ENCODE results near the gene SGCD. TPM values are rescaled to one million over a fixed set of nuclear protein-coding genes. Genes with fewer than 3 reads are reported as not detected.

Gene SGCD
- total RNA-seq, 2 donors from 2014 or later = 0.14 TPM; not detected in 1

DNA sequence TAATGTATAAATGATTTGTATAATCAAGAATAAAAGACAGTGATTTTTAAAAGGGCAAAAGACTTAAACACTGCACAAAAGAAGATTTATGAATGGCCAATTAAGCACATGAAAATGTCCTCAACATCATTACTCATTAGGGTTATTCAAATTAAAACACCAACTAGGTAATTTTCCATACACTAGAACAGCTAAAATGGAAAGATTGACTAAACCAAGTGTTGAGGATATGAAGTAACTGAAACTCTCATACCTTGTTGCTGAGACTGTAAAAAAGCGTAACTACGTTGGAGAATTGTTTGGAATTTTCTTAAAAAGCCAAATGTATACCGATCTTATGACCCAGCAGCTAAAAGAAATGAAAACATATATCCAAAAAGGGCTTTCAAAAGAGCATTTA, 144.9 kb downstream of the SGCD start:
- peak in 1 of 2 donors; percentile 73 for ATAC-seq
- no peaks in the 10 kb centered on the region for H3K36me3 Mint-ChIP-seq
- no peak for DNase-seq (ENCODE audit: low spot score in 2 of 2)
- no peak overlapping the region for H3K27ac Mint-ChIP-seq
- no peaks in the 10 kb centered on the region for H3K9me3 Mint-ChIP-seq

DNA sequence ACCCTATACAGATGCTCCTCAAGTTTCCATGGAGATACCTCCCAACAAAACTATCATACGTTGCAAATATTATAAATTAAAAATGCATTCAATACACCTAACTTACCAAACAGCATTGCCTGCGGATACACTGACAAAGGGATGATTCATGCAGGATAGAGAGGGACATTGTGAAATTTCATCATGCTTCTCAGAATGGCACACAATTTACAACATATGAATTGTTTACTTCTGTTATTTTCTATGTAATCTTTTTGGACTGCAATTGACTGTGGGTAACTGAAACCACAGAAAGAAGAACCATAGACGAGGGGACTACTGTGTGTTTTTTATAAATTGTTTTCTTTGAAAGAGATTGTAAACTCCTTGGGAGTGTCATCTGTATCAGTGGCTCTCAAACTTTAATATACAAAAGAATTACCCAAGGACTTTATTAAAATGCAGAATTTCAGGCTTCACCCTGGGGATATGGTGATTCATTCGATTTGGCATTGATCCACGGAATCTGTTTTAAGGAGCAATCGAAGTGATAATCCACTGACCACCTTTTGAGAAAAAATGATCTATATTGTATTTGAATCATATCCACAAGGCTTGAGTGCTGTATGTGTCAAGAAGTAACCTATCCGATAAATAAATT, 146.4 kb downstream of the SGCD start:
- ATAC-seq (peak in 1 of 2 donors; percentile 60), DNase-seq (ENCODE audit: low spot score in 2 of 2) (no peak)
- Mint-ChIP-seq H3K36me3 (no peaks in the 10 kb centered on the region), H3K9me3 (no peaks in the 10 kb centered on the region), H3K27ac (no peak overlapping the region)

DNA sequence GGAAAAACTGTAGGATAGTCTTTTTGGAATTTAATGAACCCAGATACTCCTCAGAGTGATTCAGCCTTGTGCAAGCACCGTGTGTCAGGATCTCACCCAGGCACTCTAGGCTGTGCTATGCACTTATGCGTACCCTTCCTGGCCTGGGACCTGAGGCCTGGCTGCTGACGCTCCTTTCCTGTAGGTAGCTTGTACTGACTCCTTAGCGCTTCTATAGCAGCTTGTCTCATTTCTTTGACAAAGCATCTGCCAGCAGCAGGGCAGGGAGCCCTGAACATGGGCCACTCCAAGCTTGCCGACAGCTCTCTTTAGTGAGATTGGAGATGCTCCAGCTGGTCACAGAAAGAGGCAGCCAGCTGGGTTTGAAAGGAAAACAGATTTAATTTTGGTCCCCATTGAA, 147.3 kb downstream of the SGCD start:
- ATAC-seq (no peak), DNase-seq (ENCODE audit: low spot score in 2 of 2) (no peak)
- Mint-ChIP-seq H3K27ac (no peak overlapping the region), H3K36me3 (no peaks in the 10 kb centered on the region), H3K9me3 (no peaks in the 10 kb centered on the region)

DNA sequence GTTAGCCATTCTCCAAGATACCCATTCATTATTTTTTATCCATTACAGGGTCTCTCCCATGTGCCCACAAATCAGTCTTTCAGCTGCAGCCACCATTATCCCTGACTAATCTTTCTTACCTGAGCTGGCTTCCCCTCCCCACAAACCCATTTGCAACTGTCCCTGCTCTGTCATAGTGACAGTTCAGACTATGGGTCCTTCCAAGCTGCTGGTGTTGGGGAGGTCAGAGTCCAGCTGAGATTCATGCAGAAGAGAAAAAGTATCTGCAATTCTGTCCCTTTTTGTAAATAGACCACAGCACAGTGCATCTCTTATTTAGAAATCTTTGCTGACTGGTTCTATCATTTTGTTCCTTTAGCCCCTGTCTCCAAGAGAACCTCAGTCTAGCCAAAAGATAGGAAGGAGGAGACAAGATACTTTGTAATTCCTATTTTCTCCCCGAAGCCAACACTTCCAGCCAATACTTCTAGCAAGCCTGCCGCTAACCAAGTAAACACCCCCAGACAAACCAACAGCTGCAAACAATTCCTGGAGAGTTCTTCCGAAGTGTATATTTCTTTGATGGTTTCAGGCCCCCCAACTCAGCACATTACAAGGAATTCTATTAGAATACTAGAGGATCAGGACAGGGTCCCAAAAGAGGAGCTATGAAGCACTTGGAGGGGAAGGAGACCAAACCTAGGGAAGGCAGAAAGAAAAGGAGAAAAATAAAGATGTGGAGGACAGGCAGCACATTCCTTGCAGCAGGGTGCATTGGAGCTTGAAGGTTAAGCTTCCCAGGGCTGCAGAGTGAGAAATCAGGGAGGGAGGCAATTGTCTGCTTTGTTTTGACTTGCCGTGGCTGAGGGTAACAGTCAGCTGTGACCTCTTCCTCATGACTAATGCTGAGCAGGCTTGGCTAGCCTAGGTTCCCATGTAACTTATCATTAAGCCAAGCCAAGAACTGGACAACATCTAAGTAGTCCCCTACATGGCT, 148.5 kb downstream of the SGCD start:
- Mint-ChIP-seq H3K27ac (no peak overlapping the region), H3K36me3 (no peaks in the 10 kb centered on the region), H3K9me3 (no peaks in the 10 kb centered on the region)
- ATAC-seq (no peak), DNase-seq (ENCODE audit: low spot score in 2 of 2) (no peak)

DNA sequence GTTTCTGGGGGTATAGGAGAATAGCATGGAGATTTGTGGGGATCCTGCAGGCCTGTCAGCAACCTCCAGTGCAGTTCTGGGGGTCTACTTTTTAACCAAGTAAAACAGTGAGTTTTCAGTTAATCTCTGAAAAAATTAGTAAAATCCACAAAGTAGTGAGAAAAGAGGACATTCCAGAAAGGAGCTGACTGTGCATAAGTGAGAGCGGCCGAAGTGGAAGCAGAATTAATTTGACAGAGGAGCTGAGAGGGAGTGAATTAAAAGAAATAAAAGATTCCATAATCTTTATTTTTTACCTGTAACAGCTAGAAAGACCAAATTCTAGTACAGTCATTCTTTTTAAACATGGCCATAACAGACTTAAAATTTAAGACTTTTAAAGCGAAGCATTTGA, 149.2 kb downstream of the SGCD start:
- ATAC-seq (no peak), DNase-seq (ENCODE audit: low spot score in 2 of 2) (no peak)
- no peak overlapping the region for H3K27ac Mint-ChIP-seq
- no peaks in the 10 kb centered on the region for H3K9me3 Mint-ChIP-seq
- H3K36me3 Mint-ChIP-seq = no peaks in the 10 kb centered on the region

DNA sequence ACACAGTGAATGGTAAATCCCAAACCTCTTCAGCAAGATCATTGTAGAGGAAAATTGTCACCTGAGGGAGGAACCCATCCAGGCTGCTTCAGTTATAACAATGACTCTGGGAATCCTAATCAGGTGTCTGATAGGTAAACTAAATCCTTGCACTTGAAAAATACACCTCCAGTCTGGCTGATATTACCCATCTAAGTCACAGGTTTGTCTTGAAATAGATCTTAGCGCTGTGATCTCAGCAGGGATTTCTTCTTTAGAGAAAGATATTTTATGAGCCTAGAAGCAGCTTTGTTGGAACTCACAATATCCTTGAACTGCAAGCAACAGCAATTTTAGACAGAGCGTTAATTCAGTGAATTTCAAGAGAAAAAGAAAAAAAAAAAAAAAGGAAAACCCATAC, 149.7 kb downstream of the SGCD start:
- Mint-ChIP-seq H3K36me3 (no peaks in the 10 kb centered on the region), H3K27ac (no peak overlapping the region), H3K9me3 (no peaks in the 10 kb centered on the region)
- DNase-seq (ENCODE audit: low spot score in 2 of 2) (no peak), ATAC-seq (no peak)

DNA sequence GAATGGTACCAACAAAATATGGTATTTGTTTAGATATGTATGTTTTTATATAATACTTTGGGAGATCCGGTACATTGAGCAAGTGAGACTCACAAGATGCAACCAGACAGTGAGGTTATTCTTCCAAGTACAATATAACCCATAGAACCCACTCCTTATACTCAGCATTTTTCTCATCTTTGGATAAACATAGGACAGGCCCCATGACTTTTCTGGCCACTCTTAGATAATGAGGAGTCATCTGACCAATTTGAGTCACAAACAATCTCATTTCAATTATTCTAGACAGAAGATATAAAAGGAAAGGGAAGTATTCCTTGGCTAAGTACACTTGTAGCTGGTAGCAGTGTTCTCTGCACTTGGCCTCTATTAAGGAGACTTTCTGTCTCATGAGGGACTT, 150.2 kb downstream of the SGCD start:
- ATAC-seq (no peak), DNase-seq (ENCODE audit: low spot score in 2 of 2) (no peak)
- H3K36me3 Mint-ChIP-seq = no peaks in the 10 kb centered on the region
- H3K27ac Mint-ChIP-seq = no peak overlapping the region
- H3K9me3 Mint-ChIP-seq = no peaks in the 10 kb centered on the region

DNA sequence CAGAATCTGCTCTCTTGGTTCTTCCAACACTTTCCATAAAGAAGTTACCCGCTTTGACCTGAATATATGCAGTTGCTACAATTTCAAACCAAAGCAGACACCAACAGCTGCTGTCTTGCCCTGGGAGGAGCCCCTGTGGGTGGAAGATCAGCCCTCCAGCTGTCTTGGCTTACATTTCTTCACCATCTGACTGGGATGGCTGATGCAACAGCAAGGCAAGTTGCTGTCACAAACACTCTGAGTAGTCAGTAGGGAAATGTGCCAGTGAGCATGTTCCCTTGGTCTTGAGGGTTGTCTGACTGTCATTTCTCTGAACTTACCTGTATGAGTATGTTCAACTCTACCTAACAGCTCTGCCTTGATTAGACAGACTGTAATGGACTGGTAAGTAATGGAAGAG, 152.9 kb downstream of the SGCD start:
- ATAC-seq (peak; percentile 64 to 88), DNase-seq (ENCODE audit: low spot score in 2 of 2) (peak in 1 of 2 donors; percentile 10)
- Mint-ChIP-seq H3K36me3 (no peaks in the 10 kb centered on the region), H3K27ac (peak overlapping the region in 1 of 2 donors; percentile 50), H3K9me3 (no peaks in the 10 kb centered on the region)

DNA sequence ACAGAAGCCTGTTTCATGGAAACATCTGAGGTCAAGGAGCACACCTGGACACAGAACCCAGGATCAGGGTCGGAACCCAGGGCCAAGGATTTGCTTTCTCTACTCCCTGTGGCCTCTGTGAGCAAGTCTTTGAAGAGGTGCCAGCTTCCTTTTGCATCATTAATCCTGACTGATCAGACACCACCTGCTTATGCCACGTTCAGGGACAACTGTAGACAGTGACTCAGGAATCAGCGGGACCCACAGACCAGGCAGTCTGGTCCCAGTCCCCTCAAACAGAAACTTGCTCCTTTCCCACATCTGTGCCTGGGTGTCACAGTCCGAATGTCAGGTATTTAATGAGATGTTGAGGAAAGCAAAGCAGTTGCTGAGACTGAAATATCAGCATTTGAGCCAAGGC, 154.8 kb downstream of the SGCD start:
- Mint-ChIP-seq H3K36me3 (peaks cover 0 to 2% of the 10 kb centered on the region in 2 donors), H3K27ac (no peak overlapping the region), H3K9me3 (peaks cover 6 to 7% of the 10 kb centered on the region in 2 donors)
- DNase-seq (ENCODE audit: low spot score in 2 of 2) (no peak), ATAC-seq (no peak)

DNA sequence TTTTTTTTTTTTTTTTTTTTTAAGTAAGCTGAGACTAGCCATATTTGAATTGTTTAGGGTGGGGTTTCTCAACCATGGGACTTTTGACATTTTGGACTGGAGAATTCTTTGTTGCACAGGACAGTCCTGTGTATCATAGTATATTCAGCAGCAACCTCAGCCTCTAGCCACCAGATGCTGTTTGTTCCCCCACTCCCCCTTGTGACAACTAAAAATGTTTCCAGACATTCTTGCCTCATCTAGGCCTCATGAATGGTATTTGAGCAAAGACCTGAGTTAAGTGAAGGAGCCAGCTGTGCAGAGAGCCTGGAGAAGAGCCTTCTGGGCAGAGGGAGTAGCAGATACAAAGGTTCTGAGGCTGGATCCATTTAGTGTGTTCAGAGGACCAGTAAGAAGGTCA, 155.9 kb downstream of the SGCD start:
- no peak for ATAC-seq
- Mint-ChIP-seq H3K9me3 (peaks cover 12 to 13% of the 10 kb centered on the region in 2 donors), H3K27ac (no peak overlapping the region), H3K36me3 (peaks cover 0 to 6% of the 10 kb centered on the region in 2 donors)
- DNase-seq (ENCODE audit: low spot score in 2 of 2) = no peak

DNA sequence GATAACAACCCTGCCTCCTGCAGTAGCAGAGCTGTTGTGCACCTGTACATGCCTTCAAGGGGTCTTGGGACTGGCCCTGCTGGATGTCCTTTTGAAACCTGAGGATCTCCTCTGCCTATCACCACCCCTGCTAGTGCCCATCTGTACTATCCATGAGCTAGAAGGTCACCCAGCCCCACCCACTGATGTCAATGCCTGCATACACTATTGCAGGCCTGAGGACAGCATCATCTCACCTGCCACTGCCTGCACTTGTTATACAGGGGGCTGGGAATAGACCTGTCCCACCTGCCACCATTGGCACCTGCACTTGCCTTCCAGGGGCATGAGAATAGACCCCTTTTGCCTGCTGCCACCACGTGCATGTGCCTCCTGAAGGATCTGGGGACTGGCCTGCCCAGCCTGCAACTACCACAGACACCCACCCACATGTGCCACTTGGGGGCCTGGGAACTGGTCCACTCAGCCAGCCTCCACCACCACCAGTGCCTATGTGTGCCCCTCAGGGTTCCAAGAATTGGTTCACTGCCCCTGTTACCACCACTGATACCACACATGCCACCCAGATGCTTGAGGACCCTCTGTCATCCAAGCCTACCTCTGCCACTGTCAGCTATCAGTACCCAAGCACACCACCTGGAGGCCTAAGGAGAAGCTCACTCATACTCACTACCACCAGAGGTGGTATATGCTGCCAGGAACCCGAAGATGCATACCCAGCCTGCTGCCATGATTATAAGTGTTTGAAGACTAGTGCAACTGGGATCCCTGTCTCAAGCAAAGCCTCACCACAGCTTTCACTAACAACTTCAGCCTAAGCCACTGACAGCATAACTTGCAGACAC, 159.7 kb downstream of the SGCD start:
- Mint-ChIP-seq H3K36me3 (peaks cover 6% of the 10 kb centered on the region in 2 donors), H3K9me3 (peaks cover 19 to 22% of the 10 kb centered on the region in 2 donors), H3K27ac (no peak overlapping the region)
- DNase-seq (ENCODE audit: low spot score in 2 of 2) (no peak), ATAC-seq (no peak)

DNA sequence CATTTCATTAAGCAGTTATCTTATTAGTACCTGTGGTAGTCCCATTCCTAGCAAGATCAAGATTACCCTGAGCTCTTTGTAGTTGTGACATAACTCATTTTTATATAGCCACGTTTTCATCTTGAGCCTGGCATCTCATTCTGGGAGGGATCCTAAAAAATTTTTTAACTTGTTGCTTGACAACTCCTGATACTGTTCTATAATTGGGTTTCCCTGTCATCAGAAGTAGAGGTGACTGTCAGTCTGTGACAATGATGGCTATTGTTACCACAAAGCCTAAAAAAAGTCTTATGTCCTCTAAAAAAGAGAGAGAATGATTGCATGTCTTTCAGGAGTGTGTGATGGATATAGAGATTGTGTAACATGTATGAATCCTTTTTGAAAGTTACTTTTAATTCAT, 164.8 kb downstream of the SGCD start:
- Mint-ChIP-seq H3K36me3 (peaks cover 4 to 6% of the 10 kb centered on the region in 2 donors), H3K9me3 (peaks cover 13 to 15% of the 10 kb centered on the region in 2 donors), H3K27ac (no peak overlapping the region)
- ATAC-seq = no peak
- no peak for DNase-seq (ENCODE audit: low spot score in 2 of 2)

DNA sequence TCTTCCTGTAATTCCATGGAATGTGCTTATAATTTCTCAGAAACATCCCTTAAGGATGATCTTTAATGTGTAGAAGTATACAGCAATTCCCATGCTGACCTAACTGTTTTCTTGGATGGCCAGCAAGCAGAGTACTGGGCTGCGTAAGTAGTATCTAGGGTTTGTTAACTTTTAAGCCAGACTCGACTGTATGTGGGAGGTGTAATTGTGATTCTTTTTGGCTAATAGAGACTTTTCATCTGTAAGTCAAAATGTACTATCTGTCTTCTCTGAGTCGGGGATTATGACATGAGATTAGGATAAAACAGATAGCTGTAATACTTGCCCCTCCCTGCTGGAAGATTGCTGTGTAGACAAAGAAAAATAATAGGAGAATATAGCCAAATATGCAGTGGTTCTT, 169.3 kb downstream of the SGCD start:
- DNase-seq (ENCODE audit: low spot score in 2 of 2) (no peak), ATAC-seq (no peak)
- Mint-ChIP-seq H3K9me3 (no peaks in the 10 kb centered on the region), H3K36me3 (no peaks in the 10 kb centered on the region), H3K27ac (no peak overlapping the region)

DNA sequence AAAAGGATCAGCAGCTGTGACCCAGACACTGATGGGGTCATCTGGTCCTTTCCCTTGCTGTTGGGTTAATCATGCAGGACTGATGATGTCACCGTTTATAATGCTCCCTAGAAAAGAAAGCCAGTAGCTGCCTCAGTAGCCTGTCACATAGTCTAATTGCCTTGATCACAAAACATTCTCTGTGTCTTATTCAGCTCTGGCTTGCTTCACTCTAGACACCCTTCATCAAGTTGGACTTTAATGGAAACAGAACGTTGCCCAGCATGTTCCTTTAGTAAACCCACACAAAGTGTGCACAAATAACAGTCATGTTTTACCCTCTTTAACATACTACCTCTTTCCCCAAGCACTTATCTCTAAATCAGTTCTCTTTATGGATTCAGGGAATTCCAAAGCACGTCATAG, 170.8 kb downstream of the SGCD start:
- ATAC-seq (no peak), DNase-seq (ENCODE audit: low spot score in 2 of 2) (no peak)
- H3K27ac Mint-ChIP-seq = no peak overlapping the region
- H3K36me3 Mint-ChIP-seq = no peaks in the 10 kb centered on the region
- no peaks in the 10 kb centered on the region for H3K9me3 Mint-ChIP-seq

DNA sequence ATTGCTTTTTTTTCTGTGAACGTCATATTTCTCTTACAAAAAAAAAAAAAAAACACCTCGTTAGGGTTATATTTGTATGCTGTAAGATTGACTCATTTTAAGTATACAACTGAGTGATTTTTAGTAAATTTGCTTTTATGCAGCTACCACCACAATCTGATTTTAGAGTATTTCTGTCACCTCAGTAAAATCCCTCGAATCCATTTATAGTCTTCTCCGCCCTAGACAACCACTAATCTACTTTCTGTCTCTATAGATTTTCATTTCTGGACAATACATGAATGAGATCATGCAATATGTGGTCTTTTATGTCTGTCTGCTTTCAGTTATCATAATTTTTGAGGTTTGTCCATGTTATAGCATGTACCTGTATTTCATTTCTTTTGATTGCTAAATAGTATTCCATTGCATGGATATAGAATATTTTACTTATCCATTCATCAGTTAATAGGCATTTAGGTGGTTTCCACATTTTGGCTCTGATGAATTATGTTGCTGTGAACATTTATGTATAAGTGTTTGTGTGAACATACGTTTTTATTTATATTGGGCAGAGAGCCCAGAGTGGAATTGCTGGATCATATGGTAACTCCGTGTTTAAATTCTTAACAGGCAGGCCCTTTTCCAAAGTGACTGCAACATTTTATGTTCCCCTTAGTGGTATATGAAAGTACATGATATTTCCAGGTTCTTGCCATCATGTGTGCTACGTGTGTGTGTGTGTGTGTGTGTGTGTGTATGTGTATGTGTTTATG, 171.4 kb downstream of the SGCD start:
- H3K36me3 Mint-ChIP-seq = no peaks in the 10 kb centered on the region
- ATAC-seq = no peak
- no peak overlapping the region for H3K27ac Mint-ChIP-seq
- no peaks in the 10 kb centered on the region for H3K9me3 Mint-ChIP-seq
- no peak for DNase-seq (ENCODE audit: low spot score in 2 of 2)

DNA sequence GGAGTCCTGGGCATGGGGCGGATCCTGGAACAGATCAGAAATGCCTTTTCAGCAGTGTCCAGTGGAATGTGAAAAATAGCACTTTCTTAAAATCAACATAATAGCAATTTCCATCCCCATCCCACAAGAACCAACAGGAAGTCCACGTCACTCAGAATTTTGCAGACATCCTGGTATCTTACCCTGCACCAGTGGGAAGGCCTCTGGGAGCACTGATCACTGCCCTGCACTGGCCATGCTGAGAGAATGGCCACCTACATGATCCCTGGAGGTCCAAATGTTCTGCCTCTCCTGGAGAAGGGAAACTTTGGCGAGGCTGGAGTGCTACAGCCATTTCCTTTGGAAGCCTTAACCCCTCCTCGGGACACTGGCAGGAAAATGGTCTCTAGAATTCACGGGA, 173.8 kb downstream of the SGCD start:
- Mint-ChIP-seq H3K36me3 (no peaks in the 10 kb centered on the region), H3K27ac (no peak overlapping the region), H3K9me3 (no peaks in the 10 kb centered on the region)
- no peak for ATAC-seq
- no peak for DNase-seq (ENCODE audit: low spot score in 2 of 2)
